ENCODE data around the gene EVC2.
"Not testable (repeated sequence)": the region's sequence is repeated elsewhere in the genome, so short reads cannot be mapped to it uniquely, and the experiment has no call there.

The EVC2 gene

DNA sequence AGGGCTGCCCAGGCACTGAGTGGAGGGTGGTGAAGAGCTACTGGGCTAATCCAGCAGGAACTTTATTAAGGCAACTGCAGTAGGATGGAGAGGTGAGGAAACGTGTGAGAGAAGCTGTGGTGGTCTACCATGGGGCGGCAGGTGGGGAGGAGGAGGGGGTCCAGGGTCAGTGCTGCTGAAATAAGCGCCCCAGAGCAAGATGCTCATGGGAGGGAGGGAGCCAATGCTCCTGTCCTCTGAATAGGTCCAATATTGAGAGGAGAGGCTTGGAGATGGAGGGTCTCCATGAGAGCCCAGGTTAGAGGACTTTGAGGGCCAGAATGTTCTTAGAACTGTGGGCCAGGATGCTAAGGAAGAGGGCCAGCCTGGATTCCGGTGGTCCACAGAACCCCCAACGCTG is 37.9 kb upstream of the EVC2 start:
- DNase-seq: no peak

- no peak for DNase-seq
Observed at GRCh38 chr4:5742968-5743367, 34.6 kb upstream of the EVC2 start.

GRCh38 chr4:5742388-5742787 is 34.0 kb upstream of the EVC2 start:
- no peak for DNase-seq

DNA sequence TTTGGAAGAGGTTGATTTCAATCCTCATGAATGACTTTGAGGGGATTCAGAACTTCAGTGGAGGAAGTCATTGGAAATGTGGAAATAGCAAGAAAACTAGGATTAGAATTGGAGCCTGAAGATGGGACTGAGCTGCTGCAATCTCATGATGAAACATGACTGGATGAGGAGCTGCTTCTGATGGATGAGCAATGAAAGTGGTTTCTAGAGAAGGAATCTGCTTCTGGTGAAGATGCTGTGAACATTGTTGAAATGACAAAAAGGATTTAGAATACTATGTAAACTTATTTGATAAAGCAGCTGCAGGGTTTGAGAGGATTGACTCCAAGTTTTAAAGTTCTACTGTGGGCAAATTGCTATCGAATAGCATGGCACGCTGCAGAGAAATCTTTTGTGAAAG is 29.7 kb upstream of the EVC2 start:
- DNase-seq: no peak

DNA sequence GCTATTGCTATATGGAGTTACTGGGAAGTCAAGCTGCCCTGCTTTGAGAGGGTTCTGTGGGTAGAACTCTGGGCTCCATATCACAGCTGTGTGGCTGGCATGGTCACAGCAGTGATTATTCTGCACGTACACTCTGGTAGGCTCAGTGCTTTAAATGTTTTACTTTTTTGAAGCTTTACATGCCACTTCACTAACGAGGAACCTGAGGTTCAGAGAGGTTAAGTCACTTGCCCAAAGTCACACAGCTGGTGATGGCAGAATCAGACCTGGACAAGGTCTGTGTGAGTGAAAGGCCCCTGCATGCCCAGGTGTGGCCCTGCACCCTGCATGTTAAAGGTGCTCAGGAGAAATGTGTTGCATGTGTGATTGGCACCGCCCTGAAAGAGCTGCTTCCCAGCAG is 27.1 kb upstream of the EVC2 start:
- no peak for DNase-seq

GRCh38 chr4:5734853-5735252 is 26.5 kb upstream of the EVC2 start:
- DNase-seq: no peak

DNA sequence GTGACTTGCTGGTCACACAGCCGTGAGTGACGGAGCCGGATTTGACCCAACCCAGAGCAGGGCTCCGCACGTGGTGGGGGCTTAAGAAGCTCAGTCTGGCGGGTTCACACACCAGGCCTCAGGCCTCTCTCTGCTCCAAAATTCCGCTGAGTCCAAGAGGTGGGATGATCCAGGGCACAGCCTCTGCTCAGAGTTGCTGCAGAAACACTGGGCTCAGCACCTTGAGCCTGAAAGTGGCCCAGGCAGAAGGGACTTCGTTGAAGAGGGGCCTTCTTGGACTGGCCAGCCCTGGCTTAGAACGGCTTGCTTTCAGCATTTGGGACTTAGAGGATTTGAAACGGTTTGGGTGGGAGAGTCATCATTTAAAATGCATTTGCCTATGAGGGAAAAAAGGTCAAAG is 23.8 kb upstream of the EVC2 start:
- DNase-seq: no peak

DNA sequence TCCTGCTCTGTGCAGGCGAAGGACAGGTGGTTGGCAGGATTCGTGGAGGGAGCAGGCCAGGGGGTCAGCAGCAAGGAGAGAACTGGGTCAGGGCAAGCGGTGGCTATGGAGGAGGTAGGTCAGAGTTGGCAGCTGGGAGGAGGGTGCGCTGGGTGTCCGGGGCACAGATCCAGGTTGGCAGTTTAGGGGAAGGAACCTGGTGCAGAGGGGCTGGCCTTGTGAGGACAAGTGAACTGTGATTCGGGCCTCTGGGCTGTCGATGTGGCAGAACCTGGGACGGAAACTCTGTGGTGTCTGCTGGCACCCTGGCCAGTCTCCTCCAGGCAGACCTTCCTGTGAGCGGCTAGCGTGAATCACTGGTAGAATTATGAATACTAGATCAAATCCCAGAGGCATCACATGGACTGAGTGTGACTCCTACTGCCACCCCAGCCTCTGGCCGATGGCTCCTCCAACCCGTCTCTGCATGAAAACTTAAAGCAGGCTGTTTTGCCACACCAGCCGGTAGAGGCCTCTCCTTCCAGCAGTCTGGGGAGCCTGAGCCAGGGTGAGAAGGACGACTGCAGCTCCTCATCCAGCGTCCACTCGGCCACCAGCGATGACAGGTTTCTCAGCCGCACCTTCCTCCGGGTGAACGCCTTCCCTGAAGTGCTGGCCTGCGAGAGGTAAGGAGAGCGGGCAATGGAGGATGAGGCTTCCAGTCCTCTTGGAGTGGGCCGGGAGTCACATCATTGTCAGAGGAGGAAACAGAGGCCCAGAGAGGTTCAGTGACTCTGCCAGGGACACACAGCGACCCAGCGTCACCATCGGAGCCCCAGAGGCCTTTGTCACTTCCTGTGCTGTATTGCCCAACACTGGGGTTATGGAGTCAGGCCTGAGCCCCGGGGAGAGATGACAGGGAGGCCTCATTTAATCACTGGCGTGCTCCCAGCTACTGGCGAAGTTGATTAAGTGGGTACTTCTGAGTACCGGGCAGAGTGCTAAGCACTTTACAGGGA is 22.9 kb upstream of the EVC2 start:
- no peak for DNase-seq

- no peak for DNase-seq
Observed at GRCh38 chr4:5730436-5730835, 22.1 kb upstream of the EVC2 start.

- DNase-seq: not testable (repeated sequence)
Observed at GRCh38 chr4:5728412-5728811, 20.1 kb upstream of the EVC2 start.

- DNase-seq: no peak
Observed at GRCh38 chr4:5724377-5724776, 16.0 kb upstream of the EVC2 start.

DNA sequence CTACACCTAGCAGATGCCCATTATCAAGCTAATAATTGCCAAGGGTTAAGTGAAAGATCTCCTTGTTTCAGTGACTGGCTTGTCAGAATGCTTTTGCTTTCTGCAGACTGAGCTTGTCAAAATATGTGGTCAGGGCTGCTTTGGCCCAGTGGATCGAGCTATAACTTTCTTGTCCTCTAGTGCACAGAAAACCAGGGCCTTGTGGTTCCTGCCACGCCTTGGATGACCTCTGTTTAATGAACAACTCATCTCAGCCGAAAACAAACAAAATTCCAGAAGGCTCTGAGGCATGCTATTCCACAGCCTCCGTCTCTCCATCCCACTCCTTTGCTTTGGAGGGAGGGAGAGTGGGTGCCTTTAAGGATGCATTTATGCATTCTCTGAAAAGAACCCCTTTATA is 14.0 kb upstream of the EVC2 start:
- no peak for DNase-seq

- DNase-seq: no peak
Observed at GRCh38 chr4:5721923-5722322, 13.6 kb upstream of the EVC2 start.

DNA sequence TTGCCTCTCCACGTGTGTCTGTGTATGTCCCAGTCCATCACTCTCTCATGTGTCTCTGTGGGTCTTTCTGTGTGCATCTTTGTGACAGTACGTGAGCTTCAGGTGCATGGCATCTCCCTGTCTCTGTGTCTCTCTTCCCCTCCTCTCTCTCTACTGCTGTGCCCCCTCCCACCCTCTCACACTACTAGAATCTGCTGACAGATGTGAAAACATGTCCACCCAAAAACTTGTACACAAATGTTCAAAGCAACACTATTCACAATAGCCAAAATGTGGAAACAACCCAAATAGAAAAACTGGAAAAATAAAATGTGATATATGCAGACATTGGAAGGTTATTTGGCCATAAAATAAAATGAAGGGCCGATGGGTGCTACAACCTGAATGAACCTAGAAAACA is 12.6 kb upstream of the EVC2 start:
- DNase-seq: no peak

GRCh38 chr4:5720157-5720850 is 11.9 kb upstream of the EVC2 start:
- no peak for DNase-seq

- DNase-seq: no peak
Observed at GRCh38 chr4:5719350-5720055, 11.1 kb upstream of the EVC2 start.

- no peak for DNase-seq
Observed at GRCh38 chr4:5718411-5718810, 10.1 kb upstream of the EVC2 start.

- no peak for DNase-seq
Observed at GRCh38 chr4:5717449-5718158, 9.2 kb upstream of the EVC2 start.

GRCh38 chr4:5716391-5716790 is 8.0 kb upstream of the EVC2 start:
- DNase-seq: no peak

DNA sequence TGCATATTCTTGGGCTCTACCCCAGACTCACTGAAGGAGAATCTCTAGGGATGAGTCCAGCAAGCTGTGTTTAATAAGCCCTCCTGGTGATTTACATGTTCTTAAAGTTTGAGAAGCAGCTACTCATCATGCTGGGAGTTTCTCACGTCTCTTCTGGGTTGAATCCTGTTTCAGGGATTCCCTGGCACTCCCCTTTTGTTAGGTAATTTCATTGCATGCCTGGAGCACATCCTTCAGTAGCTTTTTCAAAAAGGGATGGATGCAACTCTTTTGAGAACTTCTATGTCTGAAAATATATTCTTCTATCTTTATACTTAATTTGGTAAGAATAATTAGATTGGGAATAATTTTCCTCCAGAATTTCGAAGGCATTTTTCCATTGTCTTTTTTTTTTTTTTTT is 7.0 kb upstream of the EVC2 start:
- DNase-seq: no peak

GRCh38 chr4:5713861-5714260 is 5.5 kb upstream of the EVC2 start:
- no peak for DNase-seq

DNA sequence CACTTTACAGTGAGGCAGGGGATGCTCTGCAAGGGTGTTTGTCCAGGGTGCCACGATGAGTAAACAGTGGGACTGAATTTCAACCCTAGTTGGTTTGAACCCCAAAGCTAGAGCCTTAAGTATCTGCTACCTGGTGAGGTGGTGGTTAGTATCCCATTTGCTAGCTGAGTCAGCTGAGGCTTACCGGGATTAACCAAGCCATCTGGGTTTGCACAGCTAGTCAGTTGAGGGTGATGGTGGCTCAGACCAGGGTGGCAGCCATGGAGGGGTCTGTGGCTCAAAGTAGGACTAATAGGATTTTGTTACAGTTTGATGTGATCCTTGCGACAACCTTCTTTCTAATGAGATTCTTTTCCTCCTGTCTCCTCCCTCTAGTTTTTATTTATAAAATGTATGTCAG is 4.6 kb upstream of the EVC2 start:
- no peak for DNase-seq

DNA sequence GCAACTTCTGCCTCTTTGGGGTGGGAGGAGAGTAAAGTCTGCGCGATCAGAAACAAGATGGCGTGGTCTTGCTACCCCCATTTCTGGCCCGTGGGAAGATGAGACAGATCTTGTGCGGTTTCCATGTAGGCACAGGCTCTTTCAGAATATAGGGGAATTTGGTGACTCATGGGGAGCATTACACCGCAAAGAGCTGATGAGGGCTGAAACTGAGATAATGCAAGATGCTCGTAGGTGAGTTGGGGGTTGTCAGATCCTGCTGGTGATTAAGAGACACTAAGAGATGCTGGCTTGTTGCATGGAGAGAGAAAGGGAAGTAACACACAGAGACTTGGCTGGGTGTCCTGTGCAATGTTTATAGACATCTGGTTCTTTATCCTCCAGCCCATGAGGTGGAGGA is 4.2 kb upstream of the EVC2 start:
- DNase-seq: no peak
